Astrocyte of the cerebellum (primary cell): ENCODE measurements around the gene ST7L.
A peak's percentile ranks its signal among the peaks of the same experiment; 100 is the strongest.

Experiments used
- DNase-seq: peaks from one replicate; pipeline ENCODE4 v3.0.0-alpha.2; 2011; ENCODE audit warnings: low read depth
- H3K4me3 ChIP-seq: 2 replicates; pipeline ENCODE4 v1.5.1; 2011; ENCODE audit warnings: mild to moderate bottlenecking, low read depth, low read length, moderate library complexity
- in situ Hi-C: cut with HindIII; loops from 2 replicates; pipeline ENCODE4 v1.10.0; 2017; ENCODE audit warnings: low sequenced_read_pairs
- TF ChIP-seq, protein P1 (sequence below): IDR thresholded peaks from 2 replicates; pipeline ENCODE4 v1.5.1; 2012; ENCODE audit warnings: low read length, low read depth, moderate library complexity, mild to moderate bottlenecking; ENCODE audit errors: missing control alignments

The ST7L gene

GRCh38 chr1:112536561-112536960 lies 82.4 kb downstream of the ST7L start:
- peak; percentile 81 for DNase-seq
- TF ChIP-seq, protein P1, sequence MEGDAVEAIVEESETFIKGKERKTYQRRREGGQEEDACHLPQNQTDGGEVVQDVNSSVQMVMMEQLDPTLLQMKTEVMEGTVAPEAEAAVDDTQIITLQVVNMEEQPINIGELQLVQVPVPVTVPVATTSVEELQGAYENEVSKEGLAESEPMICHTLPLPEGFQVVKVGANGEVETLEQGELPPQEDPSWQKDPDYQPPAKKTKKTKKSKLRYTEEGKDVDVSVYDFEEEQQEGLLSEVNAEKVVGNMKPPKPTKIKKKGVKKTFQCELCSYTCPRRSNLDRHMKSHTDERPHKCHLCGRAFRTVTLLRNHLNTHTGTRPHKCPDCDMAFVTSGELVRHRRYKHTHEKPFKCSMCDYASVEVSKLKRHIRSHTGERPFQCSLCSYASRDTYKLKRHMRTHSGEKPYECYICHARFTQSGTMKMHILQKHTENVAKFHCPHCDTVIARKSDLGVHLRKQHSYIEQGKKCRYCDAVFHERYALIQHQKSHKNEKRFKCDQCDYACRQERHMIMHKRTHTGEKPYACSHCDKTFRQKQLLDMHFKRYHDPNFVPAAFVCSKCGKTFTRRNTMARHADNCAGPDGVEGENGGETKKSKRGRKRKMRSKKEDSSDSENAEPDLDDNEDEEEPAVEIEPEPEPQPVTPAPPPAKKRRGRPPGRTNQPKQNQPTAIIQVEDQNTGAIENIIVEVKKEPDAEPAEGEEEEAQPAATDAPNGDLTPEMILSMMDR, result no peak
- H3K4me3 ChIP-seq, result no peak overlapping the region
- in situ Hi-C loops, result no loop called here

DNA sequence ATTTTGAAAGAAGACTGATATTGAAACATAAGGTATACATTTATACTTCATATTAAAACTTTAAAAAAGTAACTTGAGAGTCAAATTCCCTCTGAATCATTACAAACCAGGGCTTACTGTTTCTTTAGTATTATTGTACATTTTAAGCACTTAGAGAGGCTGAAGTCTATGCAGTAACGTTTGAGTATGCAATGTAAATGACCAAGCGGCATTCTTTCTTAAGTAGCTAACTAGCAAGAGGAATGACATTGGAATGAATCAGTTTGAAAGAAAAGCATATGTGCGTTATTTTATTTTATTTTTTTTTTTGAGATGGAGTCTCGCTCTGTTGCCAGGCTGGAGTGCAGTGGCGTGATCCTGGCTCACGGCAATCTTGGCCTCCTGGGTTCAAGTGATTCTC lies 85.9 kb downstream of the ST7L start:
- no peak overlapping the region for H3K4me3 ChIP-seq
- DNase-seq, result no peak
- in situ Hi-C loops, result no loop called here
- TF ChIP-seq, protein P1, result no peak

DNA sequence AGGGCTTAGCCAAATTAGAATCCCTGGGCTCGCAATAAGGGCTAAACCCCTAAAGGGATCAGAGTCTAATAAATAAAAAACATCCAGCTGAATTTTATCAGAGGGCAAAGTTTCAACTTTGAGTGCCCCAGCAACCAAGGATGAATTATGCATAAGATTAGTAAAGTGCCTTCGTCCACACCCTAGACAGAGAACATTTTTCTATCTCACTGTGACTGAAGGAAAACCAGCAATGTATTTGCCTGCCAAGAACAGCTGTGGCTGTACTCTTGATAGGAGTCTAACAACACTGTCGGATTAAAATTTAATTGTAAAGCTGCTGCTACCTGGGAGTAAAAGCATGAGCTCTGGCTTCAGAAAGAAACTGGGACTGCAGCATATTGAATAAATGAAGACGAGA lies 86.9 kb downstream of the ST7L start:
- TF ChIP-seq, protein P1, result no peak
- DNase-seq, result no peak
- no peak overlapping the region for H3K4me3 ChIP-seq
- in situ Hi-C loops, result no loop called here

DNA sequence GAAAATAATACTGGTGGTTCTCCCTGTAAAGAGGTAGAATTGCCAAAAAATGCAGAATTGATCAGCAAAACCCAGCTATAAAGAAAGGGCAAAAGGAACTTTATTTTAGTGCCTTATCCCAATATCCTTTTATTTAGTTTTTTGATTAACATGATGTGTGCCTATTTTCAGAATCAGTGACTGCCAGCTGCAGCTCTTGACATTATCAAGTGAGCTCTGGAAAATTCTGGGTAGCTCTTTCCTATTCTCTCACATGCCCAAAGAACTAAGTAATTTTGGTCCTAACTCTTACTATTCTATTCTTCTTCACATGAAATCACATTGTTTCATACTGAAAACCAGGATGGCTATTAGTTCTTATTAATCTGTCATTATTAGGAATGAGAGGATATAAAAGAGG lies 88.1 kb downstream of the ST7L start:
- H3K4me3 ChIP-seq, result no peak overlapping the region
- in situ Hi-C loops, result no loop called here
- no peak for DNase-seq
- TF ChIP-seq, protein P1, result no peak

DNA sequence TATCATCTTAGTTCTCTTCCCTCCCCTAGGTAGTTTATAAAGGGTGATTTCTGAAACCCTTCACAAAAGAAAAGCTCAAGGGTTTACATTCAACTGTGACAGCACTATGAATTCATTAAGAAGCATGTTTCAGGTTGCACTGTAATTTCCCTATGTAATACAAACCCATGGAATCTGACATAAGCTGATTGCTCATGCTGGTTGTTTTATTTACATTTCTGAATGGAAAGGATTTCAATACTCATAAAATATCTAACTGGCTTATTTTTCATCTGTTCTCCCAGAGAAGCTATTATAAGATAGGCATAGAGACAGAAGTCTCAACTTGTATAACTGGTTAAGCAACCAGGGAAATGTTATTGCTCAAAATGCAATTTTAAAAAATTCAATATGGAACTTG lies 89.6 kb downstream of the ST7L start:
- no peak overlapping the region for H3K4me3 ChIP-seq
- DNase-seq, result no peak
- in situ Hi-C loops, result no loop called here
- TF ChIP-seq, protein P1, result no peak

DNA sequence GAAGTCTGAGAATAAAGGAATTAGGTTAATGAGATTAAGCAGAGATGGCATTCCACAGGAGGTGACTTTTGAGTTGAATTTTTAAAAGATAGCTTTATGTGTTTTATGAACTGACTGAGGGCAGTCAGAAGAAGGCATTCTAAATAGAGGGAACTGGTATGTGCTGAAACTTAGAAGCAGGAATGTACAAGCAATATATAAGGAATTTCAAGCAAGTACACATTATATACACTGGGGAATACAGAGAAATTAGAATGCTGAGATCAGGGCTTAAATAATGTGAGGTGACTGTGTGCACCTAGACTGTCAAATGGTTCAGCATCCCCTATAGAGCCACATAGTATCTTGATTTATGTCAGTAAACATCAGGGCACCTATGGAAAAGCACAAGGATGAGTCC lies 90.9 kb downstream of the ST7L start:
- in situ Hi-C loops, result no loop called here
- TF ChIP-seq, protein P1, result no peak
- no peak for DNase-seq
- no peak overlapping the region for H3K4me3 ChIP-seq
